SK-N-SH (cell line): ENCODE data around the gene E4F1. TPM values are rescaled to one million over a fixed set of nuclear protein-coding genes. Genes with fewer than 3 reads are reported as not detected.
"Not testable (repeated sequence)": the region's sequence is repeated elsewhere in the genome, so short reads cannot be mapped to it uniquely, and the experiment has no call there.

Experiments used
- CTCF ChIA-PET: fragments of 300-600, 350-600 bp; formaldehyde crosslinking; extraction: SDS; loops from one replicate; lab custom pipeline; 2021; lab: Yijun Ruan, JAX
- POLR2A ChIA-PET: fragments of 350-600 bp; sonication (Branson Sonifier 250); formaldehyde crosslinking; extraction: SDS; loops from one replicate; lab custom pipeline; 2020; ENCODE audit warnings: antibody characterized with exemption, inconsistent platforms; lab: Yijun Ruan, JAX
- DNase-seq: peaks from one replicate; pipeline ENCODE4 v3.0.0; 2012
- H2AFZ ChIP-seq: fragments of 200-600 bp; sonication (generic); 2 replicates; pipeline ENCODE4 v1.8.1; 2016; ENCODE audit warnings: antibody characterized with exemption, mild to moderate bottlenecking, low read depth
- H3F3A ChIP-seq: fragments of 200-600 bp; sonication (generic); replicated peaks from 2 replicates; pipeline ENCODE3; 2016; ENCODE audit warnings: antibody characterized with exemption, mild to moderate bottlenecking; ENCODE audit not compliant: insufficient read depth
- H3K27ac ChIP-seq, 2 experiments: fragments of 200-500 bp in 1 of 2; fragments of 200-600 bp in 1 of 2; sonication (Bioruptor generic) in 1 of 2; sonication (generic), shearing (Covaris generic) in 1 of 2; 2 replicates each; pipeline versions ENCODE4 v1.5.1 to v1.6.1; 2014 to 2016; ENCODE audit warnings: low read depth in 2 of 2, inconsistent platforms in 1 of 2, low read length in 1 of 2, mild to moderate bottlenecking in 1 of 2, mixed read lengths in 1 of 2
- H3K27me3 ChIP-seq: fragments of 200-600 bp; sonication (generic), shearing (Covaris generic); 2 replicates; pipeline ENCODE4 v1.6.1; 2016; ENCODE audit warnings: mixed run types; ENCODE audit not compliant: insufficient read depth
- H3K36me3 ChIP-seq, 2 experiments: fragments of 200-500 bp in 1 of 2; fragments of 200-600 bp in 1 of 2; sonication (Bioruptor generic) in 1 of 2; sonication (generic) in 1 of 2; replicated peaks in 1 of 2; 2 replicates each; pipeline versions ENCODE3 to v1.5.1; 2014 to 2016; ENCODE audit warnings: low read length in 1 of 2, mild to moderate bottlenecking in 1 of 2; ENCODE audit not compliant: insufficient read depth in 2 of 2, control insufficient read depth in 1 of 2
- H3K4me1 ChIP-seq, 2 experiments: fragments of 200-500 bp in 1 of 2; fragments of 200-600 bp in 1 of 2; sonication (Bioruptor generic) in 1 of 2; sonication (generic), shearing (Covaris generic) in 1 of 2; 2 replicates each; pipeline versions ENCODE4 v1.5.1 to v1.6.1; 2014 to 2016; ENCODE audit warnings: low read depth in 1 of 2, low read length in 1 of 2, mixed run types in 1 of 2; ENCODE audit not compliant: insufficient read depth in 2 of 2, control insufficient read depth in 1 of 2
- H3K4me2 ChIP-seq: fragments of 200-600 bp; sonication (generic), shearing (Covaris generic); 2 replicates; pipeline ENCODE4 v1.6.1; 2017; ENCODE audit warnings: mixed run types
- H3K4me3 ChIP-seq, 2 experiments: fragments of 200-500 bp in 1 of 2; fragments of 200-600 bp in 1 of 2; sonication (Bioruptor generic) in 1 of 2; sonication (generic), shearing (Covaris generic) in 1 of 2; 2 replicates each; pipeline versions ENCODE4 v1.5.1 to v1.8.1; 2014 to 2016; ENCODE audit warnings: low read depth in 2 of 2, inconsistent platforms in 1 of 2, low read length in 1 of 2, mild to moderate bottlenecking in 1 of 2, mixed read lengths in 1 of 2, moderate library complexity in 1 of 2
- H3K79me2 ChIP-seq: fragments of 200-600 bp; sonication (generic); 2 replicates; pipeline ENCODE4 v1.8.1; 2017; ENCODE audit warnings: mild to moderate bottlenecking; ENCODE audit not compliant: insufficient read depth
- H3K9ac ChIP-seq: fragments of 200-600 bp; sonication (generic); 2 replicates; pipeline ENCODE4 v1.6.1; 2017; ENCODE audit warnings: mixed run types
- H3K9me2 ChIP-seq: fragments of 200-600 bp; sonication (generic); 2 replicates; pipeline ENCODE4 v1.6.1; 2017; ENCODE audit warnings: mixed run types
- H3K9me3 ChIP-seq: fragments of 200-600 bp; sonication (generic); 2 replicates; pipeline ENCODE4 v1.6.1; 2017; ENCODE audit warnings: mixed run types, mild to moderate bottlenecking, moderate library complexity
- H4K20me1 ChIP-seq: fragments of 200-600 bp; sonication (generic); 2 replicates; pipeline ENCODE4 v1.6.1; 2017; ENCODE audit warnings: mild to moderate bottlenecking, mixed run types; ENCODE audit not compliant: insufficient read depth
- EP300 ChIP-seq, 2 experiments: IDR thresholded peaks; 2 replicates each; pipeline versions ENCODE4 v1.4.0 to v1.6.1; 2012; ENCODE audit warnings: borderline replicate concordance in 1 of 2, low read depth in 1 of 2, low read length in 1 of 2
- EZH2phosphoT487 ChIP-seq: fragments of 200-600 bp; sonication (generic); IDR thresholded peaks from 2 replicates; pipeline ENCODE4 v1.6.1; 2017; ENCODE audit warnings: low read depth, mixed run types, mild to moderate bottlenecking, antibody characterized with exemption, moderate library complexity, borderline replicate concordance
- NFIC ChIP-seq: IDR thresholded peaks from 2 replicates; pipeline ENCODE4 v1.4.0; 2012; ENCODE audit warnings: borderline replicate concordance
- SMC3 ChIP-seq: IDR thresholded peaks from 2 replicates; pipeline ENCODE4 v1.6.1; 2012; ENCODE audit warnings: low read depth, low read length, improper control_type of control experiment
- TEAD4 ChIP-seq: IDR thresholded peaks from 2 replicates; pipeline ENCODE4 v1.4.0; 2012; ENCODE audit warnings: mild to moderate bottlenecking, borderline replicate concordance; ENCODE audit not compliant: insufficient read depth
- WGBS: methylation state at CpG from one replicate; pipeline ENCODE4 v1.1.6; 2017; ENCODE audit warnings: low lambda C conversion rate; 5-methylcytosine and 5-hydroxymethylcytosine counted together
- polyA plus RNA-seq, 3 experiments: library from polyadenylated mRNA; depleted of rRNA; stranded (reverse); fragments of >200 nt; gene quantifications; 2 replicates each; pipeline ENCODE4 v1.2.3, GENCODE V29; 2012
- TF ChIP-seq, protein P1 (sequence below): fragments of 150-350 bp; IDR thresholded peaks from 2 replicates; pipeline ENCODE4 v1.6.1; 2017; ENCODE audit warnings: antibody characterized with exemption, low read length, low read depth, borderline replicate concordance

The E4F1 gene
- polyA plus RNA-seq, 1 of the 3 experiments (the other 2 are of a cell fraction): 33.0 TPM

DNA sequence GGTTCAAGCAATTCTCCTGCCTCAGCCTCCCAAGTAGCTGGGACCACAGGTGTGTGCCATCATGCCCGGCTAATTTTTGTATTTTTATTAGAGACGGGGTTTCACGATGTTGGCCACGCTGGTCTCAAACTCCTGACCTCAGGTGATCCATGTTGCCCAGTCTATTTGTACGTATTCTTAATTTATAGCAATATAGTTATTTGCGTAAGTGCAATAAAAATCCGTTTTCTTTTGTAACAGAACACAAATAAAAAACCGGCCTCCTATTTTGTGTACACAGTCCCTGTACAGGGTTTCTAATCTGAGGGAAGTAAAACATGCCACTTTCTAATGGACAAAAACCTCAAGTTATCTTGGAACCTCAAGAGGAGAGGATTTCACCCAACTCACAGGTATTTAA lies 36.9 kb downstream of the E4F1 start:
- H3K9ac ChIP-seq: no peak overlapping the region
- ChIA-PET POLR2A (no interaction called here), CTCF (no interaction called here)
- TF ChIP-seq, protein P1, sequence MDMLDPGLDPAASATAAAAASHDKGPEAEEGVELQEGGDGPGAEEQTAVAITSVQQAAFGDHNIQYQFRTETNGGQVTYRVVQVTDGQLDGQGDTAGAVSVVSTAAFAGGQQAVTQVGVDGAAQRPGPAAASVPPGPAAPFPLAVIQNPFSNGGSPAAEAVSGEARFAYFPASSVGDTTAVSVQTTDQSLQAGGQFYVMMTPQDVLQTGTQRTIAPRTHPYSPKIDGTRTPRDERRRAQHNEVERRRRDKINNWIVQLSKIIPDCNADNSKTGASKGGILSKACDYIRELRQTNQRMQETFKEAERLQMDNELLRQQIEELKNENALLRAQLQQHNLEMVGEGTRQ: no peak
- TF ChIP-seq NFIC: no peak
- no peak for TF ChIP-seq EZH2phosphoT487
- no peak for TF ChIP-seq SMC3
- no peak for TF ChIP-seq TEAD4
- no peak for TF ChIP-seq EP300 (IDR thresholded peaks at IDR 0.05; ENCODE audit: borderline replicate concordance in 1 of 2, low read depth in 1 of 2, low read length in 1 of 2)
- no peak overlapping the region for H3K4me3 ChIP-seq
- H3K9me2 ChIP-seq: no peaks in the 10 kb centered on the region
- peaks cover 80 to 92% of the 10 kb centered on the region in 2 experiments for H3K36me3 ChIP-seq
- no peak overlapping the region for H3K4me2 ChIP-seq
- no peak overlapping the region for H3K27ac ChIP-seq
- peaks cover 91% of the 10 kb centered on the region for H3K79me2 ChIP-seq
- H3K9me3 ChIP-seq: no peaks in the 10 kb centered on the region
- peaks cover 71% of the 10 kb centered on the region for H4K20me1 ChIP-seq
- peaks cover 24% of the 10 kb centered on the region for H3F3A ChIP-seq
- 91% methylated on average over 8 of the region's 8 CpGs for WGBS
- no peaks in the 10 kb centered on the region for H3K27me3 ChIP-seq
- H2AFZ ChIP-seq: no peak overlapping the region
- no peak for DNase-seq
- H3K4me1 ChIP-seq: no peaks in the 10 kb centered on the region; a peak in 1 of 4 replicates

DNA sequence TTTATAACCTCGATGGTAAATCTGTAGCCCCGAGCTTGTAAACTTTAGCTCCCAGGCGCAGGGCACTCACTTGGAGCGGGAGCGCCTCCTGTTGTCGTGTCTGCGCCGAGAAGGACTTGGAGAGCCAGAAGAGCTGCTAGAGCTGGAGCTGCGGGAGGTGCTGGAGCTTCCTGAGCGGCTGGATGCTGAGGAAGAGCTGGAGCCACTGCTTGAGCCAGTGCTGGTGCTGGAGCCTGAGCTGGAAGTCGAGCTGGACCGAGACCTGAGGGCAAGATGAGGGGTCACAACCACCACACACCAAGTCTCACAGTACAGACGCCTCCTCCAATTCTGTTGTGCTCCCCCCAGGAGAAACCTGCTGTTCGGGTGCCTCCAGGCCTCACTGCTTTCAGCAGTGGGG lies 39.6 kb downstream of the E4F1 start:
- DNase-seq, H3K27ac ChIP-seq, H3K9ac ChIP-seq, H2AFZ ChIP-seq, H3K4me2 ChIP-seq, H3K9me3 ChIP-seq, H3K4me1 ChIP-seq, H3K9me2 ChIP-seq, H3K27me3 ChIP-seq, H3K4me3 ChIP-seq: not testable (repeated sequence)
- POLR2A ChIA-PET: interaction anchor here (1.2 to 1.4 kb wide), 2 partner anchors 11 to 12 kb away, joined by 4 to 8 read pairs; partner anchors contain the start of gene ECI1
- peaks cover 79% of the 10 kb centered on the region for H4K20me1 ChIP-seq
- H3K36me3 ChIP-seq: peaks cover 66 to 77% of the 10 kb centered on the region in 2 experiments
- CTCF ChIA-PET: interaction anchor here (0.8 to 2.3 kb wide), 2 partner anchors 11 to 12 kb away, joined by 3 to 9 read pairs; partner anchors contain the start of gene ECI1
- 91% methylated on average over 11 of the region's 14 CpGs for WGBS
- H3K79me2 ChIP-seq: peaks cover 98% of the 10 kb centered on the region
- peaks cover 17% of the 10 kb centered on the region for H3F3A ChIP-seq

DNA sequence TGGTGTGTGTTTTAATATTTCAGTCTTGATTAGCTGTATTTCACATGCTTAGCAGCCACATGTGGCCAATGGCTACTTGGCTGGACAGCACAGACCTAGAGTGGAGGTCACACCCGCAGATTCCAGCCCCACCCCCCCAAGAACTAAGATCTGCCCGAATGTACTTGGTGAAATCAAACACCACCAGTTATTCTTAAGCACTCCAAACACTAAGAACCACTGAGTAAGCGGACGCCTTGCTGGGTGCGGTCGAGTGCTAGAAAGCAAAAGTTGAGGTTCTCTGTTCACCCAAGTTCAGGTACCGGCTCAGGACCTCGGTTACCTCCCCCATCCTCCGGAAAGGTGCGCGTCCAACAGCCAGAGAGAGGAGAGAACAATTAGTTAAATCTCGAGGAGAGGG lies 43.5 kb downstream of the E4F1 start:
- H3K27me3 ChIP-seq, H2AFZ ChIP-seq, CTCF ChIA-PET, H3K27ac ChIP-seq, DNase-seq, H3K9me2 ChIP-seq, POLR2A ChIA-PET, H3K9me3 ChIP-seq: not testable (repeated sequence)
- H3K79me2 ChIP-seq: peaks cover 93% of the 10 kb centered on the region
- H4K20me1 ChIP-seq: peaks cover 62% of the 10 kb centered on the region
- peak overlapping the region; percentile 92 to 94 for H3K4me3 ChIP-seq
- 0% methylated on average over 7 of the region's 12 CpGs for WGBS
- peak overlapping the region; percentile 97 for H3K9ac ChIP-seq
- H3K4me2 ChIP-seq: peak overlapping the region; percentile 97
- peaks cover 37 to 38% of the 10 kb centered on the region in 2 experiments for H3K36me3 ChIP-seq
- H3F3A ChIP-seq: peaks cover 10% of the 10 kb centered on the region
- H3K4me1 ChIP-seq: peaks cover 12 to 25% of the 10 kb centered on the region in 2 experiments; a peak in 2 of 4 replicates
